Left ventricle myocardium inferior (tissue), 1 donor: ENCODE measurements around the gene THSD7A. TPM values are rescaled to one million over a fixed set of nuclear protein-coding genes. Genes with fewer than 3 reads are reported as not detected.

Source experiments
- DNase-seq: peaks from one replicate; pipeline ENCODE4 v3.0.0-alpha.2; 2020
- H3K27ac ChIP-seq: fragments of 200-600 bp; replicated peaks from 2 replicates; pipeline ENCODE4 v1.8.0; 2021
- H3K27me3 ChIP-seq: fragments of 200-600 bp; 2 replicates; pipeline ENCODE4 v1.8.0; 2021; ENCODE audit warnings: low read depth
- H3K36me3 ChIP-seq: fragments of 200-600 bp; 2 replicates; pipeline ENCODE4 v1.8.0; 2021
- H3K4me1 ChIP-seq: fragments of 200-600 bp; 2 replicates; pipeline ENCODE4 v1.8.0; 2021
- H3K4me3 ChIP-seq: fragments of 200-600 bp; 2 replicates; pipeline ENCODE4 v1.8.0; 2021; ENCODE audit warnings: mild to moderate bottlenecking, moderate library complexity
- H3K9me3 ChIP-seq: fragments of 200-600 bp; replicated peaks from 2 replicates; pipeline ENCODE4 v1.8.0; 2021
- CTCF ChIP-seq: fragments of 200-600 bp; IDR thresholded peaks from 2 replicates; pipeline ENCODE4 v1.8.0; 2021; ENCODE audit warnings: antibody characterized with exemption, mild to moderate bottlenecking, borderline replicate concordance
- intact Hi-C: fragments of 100-400 bp; cut with micrococcal nuclease; formaldehyde crosslinking; loops from one replicate; pipeline ENCODE4 v1.11.0; 2022
- total RNA-seq: library from RNA; stranded (reverse); fragmentation: NEBNext Ultra II Directional; extraction: Animal tissue kit (Norgen Biotek cat#: 25700); gene quantifications from one replicate; pipeline ENCODE4 v1.2.1, GENCODE V29; 2021
- donor health status: DM: no; HTN: yes; CAD: no; lungs with severe emphysema.

The THSD7A gene
- total RNA-seq, 1 donor from 2014 or later = 1.6 TPM

GRCh38 chr7:11757153-11757552 is 74.8 kb downstream of the THSD7A start:
- no peaks in the 10 kb centered on the region for H3K4me1 ChIP-seq
- H3K36me3 ChIP-seq = no peaks in the 10 kb centered on the region
- no peak overlapping the region for H3K4me3 ChIP-seq
- TF ChIP-seq CTCF = no peak
- DNase-seq = no peak
- no peaks in the 10 kb centered on the region for H3K9me3 ChIP-seq
- no peak overlapping the region for H3K27ac ChIP-seq
- intact Hi-C loops = no loop called here
- no peaks in the 10 kb centered on the region for H3K27me3 ChIP-seq

GRCh38 chr7:11754933-11755332 is 77.1 kb downstream of the THSD7A start:
- no peak overlapping the region for H3K4me3 ChIP-seq
- no peak overlapping the region for H3K27ac ChIP-seq
- H3K36me3 ChIP-seq = no peaks in the 10 kb centered on the region
- H3K4me1 ChIP-seq = no peaks in the 10 kb centered on the region
- no peaks in the 10 kb centered on the region for H3K27me3 ChIP-seq
- H3K9me3 ChIP-seq = no peaks in the 10 kb centered on the region
- no peak for DNase-seq
- intact Hi-C loops = no loop called here
- TF ChIP-seq CTCF = no peak

- Histone ChIP-seq H3K27ac (no peak overlapping the region), H3K4me3 (no peak overlapping the region), H3K36me3 (no peaks in the 10 kb centered on the region), H3K27me3 (no peaks in the 10 kb centered on the region), H3K9me3 (no peaks in the 10 kb centered on the region), H3K4me1 (no peaks in the 10 kb centered on the region)
- intact Hi-C loops = no loop called here
- no peak for TF ChIP-seq CTCF
- DNase-seq = no peak
Measured at GRCh38 chr7:11754123-11754522, 77.9 kb downstream of the THSD7A start.

DNA sequence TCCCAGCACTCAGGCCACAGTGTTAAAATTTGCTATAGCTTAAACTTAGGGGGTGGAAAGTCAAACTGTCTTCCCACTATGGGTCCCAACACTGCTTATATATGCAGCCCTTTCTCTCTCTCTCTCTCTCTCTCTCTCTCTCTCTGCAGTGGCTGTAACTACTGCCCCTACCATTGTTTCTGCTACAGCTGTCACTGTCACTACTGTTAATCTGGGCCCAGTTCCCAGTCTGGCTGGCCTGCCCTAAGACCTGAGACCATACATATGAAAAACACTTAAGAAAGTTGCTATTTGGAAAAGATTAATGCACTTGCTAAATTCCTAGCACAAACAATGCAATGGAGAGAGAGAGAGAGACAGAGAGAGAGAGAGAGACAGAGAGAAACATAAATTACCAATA is 78.6 kb downstream of the THSD7A start:
- intact Hi-C loops = no loop called here
- Histone ChIP-seq H3K27me3 (no peaks in the 10 kb centered on the region), H3K27ac (no peak overlapping the region), H3K4me3 (no peak overlapping the region), H3K36me3 (no peaks in the 10 kb centered on the region), H3K9me3 (no peaks in the 10 kb centered on the region), H3K4me1 (no peaks in the 10 kb centered on the region)
- TF ChIP-seq CTCF = no peak
- no peak for DNase-seq

DNA sequence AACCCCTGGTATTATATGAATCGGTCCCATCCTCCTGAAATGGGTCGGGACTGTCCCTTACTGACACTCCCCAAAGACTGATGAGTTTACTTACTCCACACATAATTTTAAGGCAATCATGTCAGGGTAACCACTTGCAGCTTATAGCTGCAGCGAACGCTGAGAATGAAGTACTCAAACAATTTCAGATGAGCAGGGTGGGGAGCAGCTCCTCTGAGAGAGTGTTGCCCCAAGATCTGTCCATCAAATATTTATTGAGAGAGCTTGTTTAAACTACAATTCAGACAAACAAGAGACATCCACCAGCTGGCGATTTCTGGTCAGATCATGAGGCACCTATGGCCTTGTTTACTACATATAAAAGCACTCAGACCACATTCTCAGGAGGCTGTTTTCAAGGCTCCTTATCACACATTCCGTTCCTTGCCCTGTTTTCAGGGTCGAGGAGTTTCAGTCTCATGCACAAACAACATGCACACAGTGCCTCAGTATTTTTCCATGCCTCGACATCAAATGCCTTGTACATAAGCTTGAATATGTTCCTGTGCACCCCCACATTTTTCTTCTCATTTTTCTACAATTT is 80.1 kb downstream of the THSD7A start:
- intact Hi-C loops = no loop called here
- Histone ChIP-seq H3K27ac (no peak overlapping the region), H3K4me3 (no peak overlapping the region), H3K4me1 (no peaks in the 10 kb centered on the region), H3K9me3 (no peaks in the 10 kb centered on the region), H3K27me3 (no peaks in the 10 kb centered on the region), H3K36me3 (no peaks in the 10 kb centered on the region)
- DNase-seq = no peak
- no peak for TF ChIP-seq CTCF
